PC-9 (cell line): ENCODE data around the gene EXOC4. TPM values are rescaled to one million over a fixed set of nuclear protein-coding genes. Genes with fewer than 3 reads are reported as not detected.

Experiments
- BruUV-seq: library from RNA; stranded (reverse); fragments of 400-500 nt; replicated peaks from 2 replicates; lab custom pipeline; 2021; lab: Mats Ljungman, UMichigan
- CTCF ChIA-PET: fragments of 300-600 bp; sonication (Branson Sonifier 250); formaldehyde crosslinking; loops from one replicate; lab custom pipeline; 2022; ENCODE audit warnings: antibody characterized with exemption; lab: Charles Lee
- POLR2A ChIA-PET: fragments of 300-600 bp; sonication (Branson Sonifier 250); formaldehyde crosslinking; loops from one replicate; lab custom pipeline; 2022; ENCODE audit warnings: antibody characterized with exemption; ENCODE audit not compliant: unreplicated experiment; lab: Charles Lee
- DNase-seq, 2 experiments: peaks; one replicate each; pipeline versions ENCODE4 v3.0.0 to v3.0.0-alpha.2; 2015 to 2022; ENCODE audit warnings: mixed read lengths in 1 of 2
- H2AFZ ChIP-seq: fragments of 200-600 bp; sonication (generic); 2 replicates; pipeline ENCODE4 v1.8.1; 2017; ENCODE audit warnings: antibody characterized with exemption
- H3F3A ChIP-seq: fragments of 200-600 bp; sonication (generic); 2 replicates; pipeline ENCODE4 v1.8.1; 2017; ENCODE audit warnings: antibody characterized with exemption, mild to moderate bottlenecking, low read depth; ENCODE audit not compliant: insufficient read depth
- H3K27ac ChIP-seq: fragments of 200-600 bp; sonication (generic); 2 replicates; pipeline ENCODE4 v1.6.1; 2016; ENCODE audit warnings: mixed run types
- H3K27me3 ChIP-seq: fragments of 200-600 bp; sonication (generic); 2 replicates; pipeline ENCODE4 v1.6.1; 2016; ENCODE audit warnings: low read depth, mixed run types; ENCODE audit not compliant: insufficient read depth
- H3K36me3 ChIP-seq: fragments of 200-600 bp; sonication (generic); 2 replicates; pipeline ENCODE4 v1.6.1; 2016; ENCODE audit warnings: low read depth, mixed run types
- H3K4me1 ChIP-seq: fragments of 200-600 bp; sonication (generic); replicated peaks from 2 replicates; pipeline ENCODE4 v1.6.1; 2016; ENCODE audit warnings: mixed run types; ENCODE audit not compliant: insufficient read depth
- H3K4me2 ChIP-seq: fragments of 200-600 bp; sonication (generic); 2 replicates; pipeline ENCODE4 v1.6.1; 2017; ENCODE audit warnings: mixed run types
- H3K4me3 ChIP-seq: fragments of 200-600 bp; sonication (generic); 2 replicates; pipeline ENCODE4 v1.6.1; 2016; ENCODE audit warnings: mixed run types
- H3K79me2 ChIP-seq: fragments of 200-600 bp; sonication (generic); 2 replicates; pipeline ENCODE4 v1.6.1; 2017; ENCODE audit warnings: low read depth, mixed run types
- H3K9me2 ChIP-seq: fragments of 200-600 bp; sonication (generic); 2 replicates; pipeline ENCODE4 v1.8.1; 2017; ENCODE audit warnings: mild to moderate bottlenecking; ENCODE audit not compliant: insufficient read depth
- H3K9me3 ChIP-seq: fragments of 200-600 bp; sonication (generic); 2 replicates; pipeline ENCODE4 v1.8.1; 2016; ENCODE audit warnings: low read depth; ENCODE audit not compliant: insufficient read depth
- H4K20me1 ChIP-seq: fragments of 200-600 bp; sonication (generic); 2 replicates; pipeline ENCODE4 v1.8.1; 2017; ENCODE audit not compliant: insufficient read depth
- CTCF ChIP-seq: fragments of 200-600 bp; sonication (generic); conservative IDR thresholded peaks from 2 replicates; pipeline ENCODE4 v1.6.1; 2017; ENCODE audit warnings: mixed run types, antibody characterized with exemption, mild to moderate bottlenecking, moderate library complexity
- EZH2 ChIP-seq: fragments of 200-600 bp; sonication (generic); IDR thresholded peaks from 2 replicates; pipeline ENCODE4 v1.8.0; 2017; ENCODE audit warnings: antibody characterized with exemption, low read depth
- intact Hi-C: fragments of 100-400 bp; cut with micrococcal nuclease; formaldehyde crosslinking; loops from one replicate; pipeline ENCODE4 v1.10.0; 2022; ENCODE audit not compliant: unreplicated experiment
- total RNA-seq: library from RNA; stranded (reverse); gene quantifications from 2 replicates; pipeline ENCODE4 v1.2.3, GENCODE V29; 2021

Gene EXOC4
- total RNA-seq, 1 experiment from 2014 or later: 101 TPM

GRCh38 chr7:134083766-134084487 lies 831.0 kb downstream of the EXOC4 start:
- H3K36me3 ChIP-seq: no peaks in the 10 kb centered on the region
- no peaks in the 10 kb centered on the region for H3K4me1 ChIP-seq
- DNase-seq: peak; percentile 32 to 61
- H3K4me2 ChIP-seq: no peak overlapping the region
- no peaks in the 10 kb centered on the region for H3F3A ChIP-seq
- no peaks in the 10 kb centered on the region for H3K9me2 ChIP-seq
- H3K27ac ChIP-seq: no peak overlapping the region
- POLR2A ChIA-PET: interaction anchor here (0.6 kb wide), 1 partner anchor 1383 kb away, joined by 14 read pairs; no protein-coding TSS in a partner anchor
- H4K20me1 ChIP-seq: no peaks in the 10 kb centered on the region
- intact Hi-C loops: no loop called here
- H2AFZ ChIP-seq: no peak overlapping the region
- CTCF ChIA-PET: no interaction called here
- no peak overlapping the region for H3K4me3 ChIP-seq
- TF ChIP-seq CTCF (no peak), EZH2 (no peak)
- H3K9me3 ChIP-seq: peaks cover 20% of the 10 kb centered on the region
- no TSS peak for BruUV-seq
- no peaks in the 10 kb centered on the region for H3K27me3 ChIP-seq
- no peaks in the 10 kb centered on the region for H3K79me2 ChIP-seq

GRCh38 chr7:134084488-134085144 lies 831.7 kb downstream of the EXOC4 start:
- Histone ChIP-seq H3K9me3 (peaks cover 27% of the 10 kb centered on the region), H3K27me3 (no peaks in the 10 kb centered on the region), H3F3A (no peaks in the 10 kb centered on the region), H3K4me2 (no peak overlapping the region), H4K20me1 (no peaks in the 10 kb centered on the region), H3K4me3 (no peak overlapping the region), H3K27ac (no peak overlapping the region), H2AFZ (no peak overlapping the region), H3K79me2 (no peaks in the 10 kb centered on the region), H3K4me1 (no peaks in the 10 kb centered on the region), H3K36me3 (no peaks in the 10 kb centered on the region), H3K9me2 (no peaks in the 10 kb centered on the region)
- POLR2A ChIA-PET: interaction anchor here (0.6 kb wide), 2 partner anchors 207 to 1384 kb away, joined by 3 to 14 read pairs; no protein-coding TSS in a partner anchor
- intact Hi-C loops: no loop called here
- BruUV-seq: no TSS peak
- no peak for DNase-seq
- no peak for TF ChIP-seq CTCF
- TF ChIP-seq EZH2: no peak
- CTCF ChIA-PET: no interaction called here

- no peaks in the 10 kb centered on the region for H3K36me3 ChIP-seq
- intact Hi-C loops: no loop called here
- no peak overlapping the region for H2AFZ ChIP-seq
- no peak overlapping the region for H3K4me3 ChIP-seq
- no peak for DNase-seq
- no peaks in the 10 kb centered on the region for H3K9me2 ChIP-seq
- H3K9me3 ChIP-seq: peaks cover 34% of the 10 kb centered on the region
- no peaks in the 10 kb centered on the region for H3K79me2 ChIP-seq
- ChIA-PET CTCF (no interaction called here), POLR2A (interaction anchor here (0.6 kb wide), 1 partner anchor 206 kb away, joined by 3 read pairs; no protein-coding TSS in a partner anchor)
- TF ChIP-seq EZH2: no peak
- no peak for TF ChIP-seq CTCF
- BruUV-seq: no TSS peak
- H4K20me1 ChIP-seq: no peaks in the 10 kb centered on the region
- no peaks in the 10 kb centered on the region for H3F3A ChIP-seq
- H3K4me2 ChIP-seq: no peak overlapping the region
- no peaks in the 10 kb centered on the region for H3K4me1 ChIP-seq
- H3K27me3 ChIP-seq: no peaks in the 10 kb centered on the region
- no peak overlapping the region for H3K27ac ChIP-seq
These were observed 832.4 kb downstream of the EXOC4 start for GRCh38 chr7:134085311-134085710.
